ENCODE data around the gene THOC5.

GRCh38 chr22:29559853-29560252 is 6.3 kb upstream of the THOC5 start:
- TF ChIP-seq CTCF (conservative IDR thresholded peaks at IDR 0.05; ENCODE audit: low read depth in 2 of 2), result no peak
- no peak for TF ChIP-seq ZNF114 (CRISPR knock-in tag; IDR thresholded peaks at IDR 0.05)
- TF ChIP-seq EZH2 (IDR thresholded peaks at IDR 0.05; ENCODE audit: low read depth, unreplicated experiment), result no peak
